ENCODE results near the gene PSME2. TPM values are rescaled to one million over a fixed set of nuclear protein-coding genes. Genes with fewer than 3 reads are reported as not detected.

PSME2 gene
- total and polyA plus RNA-seq, 2 of the 13 experiments (the other 11 are each of a cell fraction or from before 2014, with no cell fraction given), result 332 to 716 TPM

- TF ChIP-seq ATF5 (CRISPR knock-in tag; IDR thresholded peaks at IDR 0.05; ENCODE audit: low read depth) (no peak), FOXK2 (IDR thresholded peaks at IDR 0.05) (no peak), E2F2 (CRISPR knock-in tag; IDR thresholded peaks at IDR 0.05; ENCODE audit: borderline replicate concordance) (no peak), ZNF318 (CRISPR knock-in tag; IDR thresholded peaks at IDR 0.05) (no peak), ZNF766 (CRISPR knock-in tag; IDR thresholded peaks at IDR 0.05; ENCODE audit: borderline replicate concordance) (no peak), ZNF567 (CRISPR knock-in tag; IDR thresholded peaks at IDR 0.05; ENCODE audit: borderline replicate concordance) (no peak), RBFOX2 (IDR thresholded peaks at IDR 0.05; ENCODE audit: low read depth, low read length) (peak; percentile 57; the same call in 1 of the 2 replicates), SNAPC2 (CRISPR knock-in tag; IDR thresholded peaks at IDR 0.05) (no peak), NR2F2 (IDR thresholded peaks at IDR 0.05; ENCODE audit: borderline replicate concordance, low read depth) (no peak), SP5 (CRISPR knock-in tag; IDR thresholded peaks at IDR 0.05; ENCODE audit: borderline replicate concordance, low read depth) (no peak), MYC (CRISPR knock-in tag; IDR thresholded peaks at IDR 0.05; ENCODE audit: borderline replicate concordance) (no peak), REPIN1 (CRISPR knock-in tag; IDR thresholded peaks at IDR 0.05; ENCODE audit: borderline replicate concordance, low read depth) (0 out of 2 replicates have a peak, but pooled peaks have one; percentile 9), FLYWCH1 (CRISPR knock-in tag; IDR thresholded peaks at IDR 0.05) (no peak), MED1 (CRISPR knock-in tag; IDR thresholded peaks at IDR 0.05) (0 out of 2 replicates have a peak, but pooled peaks have one; percentile 28), NFE2L1 (CRISPR knock-in tag; IDR thresholded peaks at IDR 0.05; ENCODE audit: borderline replicate concordance) (no peak), ZNF235 (CRISPR knock-in tag; IDR thresholded peaks at IDR 0.05; ENCODE audit: borderline replicate concordance) (0 out of 2 replicates have a peak, but pooled peaks have one; percentile 7), CBX5 (CRISPR knock-in tag; IDR thresholded peaks at IDR 0.05; ENCODE audit: borderline replicate concordance) (0 out of 2 replicates have a peak, but pooled peaks have one; percentile 17), NR1H2 (CRISPR knock-in tag; IDR thresholded peaks at IDR 0.05; ENCODE audit: borderline replicate concordance, low read depth) (no peak), MTA1 (CRISPR knock-in tag; IDR thresholded peaks at IDR 0.05; ENCODE audit: borderline replicate concordance) (no peak), ATAD3A (CRISPR knock-in tag; IDR thresholded peaks at IDR 0.05) (0 out of 2 replicates have a peak, but pooled peaks have one; percentile 51)
Observed at GRCh38 chr14:24100197-24100981, 46.0 kb downstream of the PSME2 start (continued).
